ENCODE results near the gene RAB17.
"Not testable (repeated sequence)": the region's sequence is repeated elsewhere in the genome, so short reads cannot be mapped to it uniquely, and the experiment has no call there.

Gene RAB17

DNA sequence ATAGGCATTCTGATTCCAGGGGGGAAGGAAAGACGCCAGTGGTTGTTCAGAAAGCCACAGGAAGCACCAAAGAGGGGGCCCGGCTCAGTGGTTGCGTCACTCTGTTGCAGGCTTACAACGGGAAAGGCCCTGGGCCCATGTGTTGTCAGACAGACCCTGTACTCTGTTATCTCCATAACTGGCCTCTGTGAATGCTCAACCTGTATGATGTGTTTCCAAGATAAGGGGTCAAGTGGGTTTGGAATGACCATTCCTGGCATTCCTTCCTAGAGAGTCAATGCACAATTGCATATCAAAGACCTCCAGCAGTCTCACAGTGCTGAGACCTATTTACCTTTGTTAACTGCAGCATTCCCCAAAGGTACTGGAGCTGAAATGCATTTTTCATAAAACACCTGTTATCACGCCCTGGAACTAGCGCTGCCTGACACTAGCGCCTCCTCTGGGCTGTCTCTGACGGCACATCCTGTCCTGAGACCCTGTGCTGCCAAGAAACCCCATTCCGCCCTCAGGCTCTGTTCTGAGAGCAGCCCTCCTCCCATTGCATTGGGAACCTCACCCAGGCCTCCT lies 23.7 kb upstream of the RAB17 start:
- TF ChIP-seq, protein P1, sequence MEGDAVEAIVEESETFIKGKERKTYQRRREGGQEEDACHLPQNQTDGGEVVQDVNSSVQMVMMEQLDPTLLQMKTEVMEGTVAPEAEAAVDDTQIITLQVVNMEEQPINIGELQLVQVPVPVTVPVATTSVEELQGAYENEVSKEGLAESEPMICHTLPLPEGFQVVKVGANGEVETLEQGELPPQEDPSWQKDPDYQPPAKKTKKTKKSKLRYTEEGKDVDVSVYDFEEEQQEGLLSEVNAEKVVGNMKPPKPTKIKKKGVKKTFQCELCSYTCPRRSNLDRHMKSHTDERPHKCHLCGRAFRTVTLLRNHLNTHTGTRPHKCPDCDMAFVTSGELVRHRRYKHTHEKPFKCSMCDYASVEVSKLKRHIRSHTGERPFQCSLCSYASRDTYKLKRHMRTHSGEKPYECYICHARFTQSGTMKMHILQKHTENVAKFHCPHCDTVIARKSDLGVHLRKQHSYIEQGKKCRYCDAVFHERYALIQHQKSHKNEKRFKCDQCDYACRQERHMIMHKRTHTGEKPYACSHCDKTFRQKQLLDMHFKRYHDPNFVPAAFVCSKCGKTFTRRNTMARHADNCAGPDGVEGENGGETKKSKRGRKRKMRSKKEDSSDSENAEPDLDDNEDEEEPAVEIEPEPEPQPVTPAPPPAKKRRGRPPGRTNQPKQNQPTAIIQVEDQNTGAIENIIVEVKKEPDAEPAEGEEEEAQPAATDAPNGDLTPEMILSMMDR (IDR thresholded peaks at IDR 0.05): no peak
- peak overlapping the region; percentile 46 to 55 for H3K27ac ChIP-seq
- H3K4me3 ChIP-seq: no peak overlapping the region
- DNase-seq (ENCODE audit: low spot score): peak; percentile 70

DNA sequence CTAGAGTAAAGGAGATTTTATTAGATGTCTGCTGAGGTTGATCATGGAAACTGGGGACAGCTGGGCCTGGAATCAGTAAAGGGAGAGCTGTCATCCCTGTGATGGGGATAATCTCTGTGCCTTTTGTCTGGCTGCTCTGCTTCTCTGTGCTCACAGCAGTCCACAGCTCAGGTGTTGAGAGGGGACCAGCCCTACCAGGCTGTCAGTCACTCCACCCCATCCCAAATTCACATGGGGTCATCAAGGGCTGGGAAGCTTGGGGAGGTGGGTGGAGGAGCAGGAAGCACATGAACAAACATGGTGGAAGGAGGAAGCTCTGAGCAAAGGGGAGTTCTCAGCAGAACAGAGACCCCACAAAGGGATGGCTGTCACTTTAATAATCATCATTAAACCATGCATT lies 23.1 kb upstream of the RAB17 start:
- DNase-seq (ENCODE audit: low spot score): no peak

DNA sequence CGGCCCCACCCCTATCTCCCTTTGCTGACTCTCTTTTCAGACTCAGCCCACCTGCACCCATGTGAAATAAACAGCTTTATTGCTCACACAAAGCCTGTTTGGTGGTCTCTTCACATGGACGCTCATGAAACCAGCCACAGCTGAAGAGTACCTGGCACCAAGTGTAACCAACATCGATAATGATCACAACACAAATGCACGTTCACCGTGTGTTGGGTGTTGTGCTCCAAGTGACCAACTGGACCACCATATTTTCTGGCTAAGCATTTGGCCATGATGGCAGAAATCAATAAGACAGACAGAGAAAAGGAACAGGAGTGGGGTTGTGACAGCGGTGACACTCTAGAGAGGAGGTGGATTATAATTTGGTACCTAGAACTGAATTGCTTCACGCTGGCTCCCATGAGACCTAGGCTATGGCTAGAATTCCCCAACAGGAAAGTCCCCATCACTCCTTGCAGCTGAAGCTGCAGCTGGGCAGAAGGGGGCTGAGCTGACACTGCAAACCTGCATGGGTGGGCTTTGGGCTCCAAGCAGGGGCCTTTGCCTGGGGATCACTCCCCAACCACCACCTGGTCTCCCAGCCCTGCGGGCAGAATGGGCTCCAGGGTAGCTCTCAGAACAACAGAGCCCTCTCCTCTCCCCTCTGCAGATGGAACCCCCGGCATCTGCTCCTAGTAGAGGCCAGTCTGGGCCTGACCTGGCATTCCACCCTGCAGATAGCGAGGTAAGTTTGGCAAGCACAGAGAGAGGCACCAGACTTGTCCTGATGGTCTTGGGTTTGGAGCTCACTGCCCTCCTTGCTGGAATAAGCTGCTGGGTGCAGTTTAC lies 22.2 kb upstream of the RAB17 start:
- DNase-seq (ENCODE audit: low spot score): no peak
- Histone ChIP-seq H3K27ac (no peak overlapping the region), H3K4me3 (no peak overlapping the region)
- TF ChIP-seq, protein P1 (IDR thresholded peaks at IDR 0.05): no peak

More for the DNA sequence above, 23.1 kb upstream of the RAB17 start:
- Histone ChIP-seq H3K27ac (peak overlapping the region in 1 of 2 donors; percentile 55), H3K4me3 (no peak overlapping the region)
- TF ChIP-seq, protein P1 (IDR thresholded peaks at IDR 0.05): no peak

DNA sequence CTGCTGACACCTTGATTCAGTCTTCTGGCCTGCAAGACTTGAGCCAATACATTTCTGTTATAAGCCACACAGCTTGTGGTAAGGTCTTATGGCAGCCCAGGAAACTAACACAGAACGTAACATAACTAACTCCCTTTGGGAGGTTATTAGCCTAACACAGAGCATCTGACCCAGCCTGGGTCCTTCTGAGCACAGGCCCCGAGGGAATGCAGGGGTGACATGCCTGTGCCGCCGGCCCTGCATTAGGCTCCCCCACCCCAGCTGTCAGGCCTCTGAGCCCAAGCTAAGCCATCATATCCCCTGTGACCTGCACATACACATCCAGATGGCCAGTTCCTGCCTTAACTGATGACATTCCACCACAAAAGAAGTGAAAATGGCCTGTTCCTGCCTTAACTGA lies 16.0 kb upstream of the RAB17 start:
- H3K27ac ChIP-seq, H3K4me3 ChIP-seq: not testable (repeated sequence)

GRCh38 chr2:237604960-237605359 lies 14.4 kb upstream of the RAB17 start:
- Histone ChIP-seq H3K4me3 (no peak overlapping the region), H3K27ac (no peak overlapping the region)
- TF ChIP-seq, protein P1 (IDR thresholded peaks at IDR 0.05): no peak
- no peak for DNase-seq (ENCODE audit: low spot score)

More for the DNA sequence above, 16.0 kb upstream of the RAB17 start:
- peak; percentile 47 for DNase-seq (ENCODE audit: low spot score)

- DNase-seq (ENCODE audit: low spot score): no peak
- no peak overlapping the region for H3K27ac ChIP-seq
- TF ChIP-seq, protein P1 (IDR thresholded peaks at IDR 0.05): no peak
- no peak overlapping the region for H3K4me3 ChIP-seq
These were observed 13.9 kb upstream of the RAB17 start for GRCh38 chr2:237604391-237604790.

- Histone ChIP-seq H3K4me3 (no peak overlapping the region), H3K27ac (peak overlapping the region in 1 of 2 donors; percentile 53)
- DNase-seq (ENCODE audit: low spot score): no peak
- TF ChIP-seq, protein P1 (IDR thresholded peaks at IDR 0.05): no peak
These were observed 13.3 kb upstream of the RAB17 start for GRCh38 chr2:237603718-237604362.

All from coronary artery (tissue), 2 donors.